ENCODE data around the gene TTC1.
"Not testable (repeated sequence)": the region's sequence is repeated elsewhere in the genome, so short reads cannot be mapped to it uniquely, and the experiment has no call there.

Gene TTC1

DNA sequence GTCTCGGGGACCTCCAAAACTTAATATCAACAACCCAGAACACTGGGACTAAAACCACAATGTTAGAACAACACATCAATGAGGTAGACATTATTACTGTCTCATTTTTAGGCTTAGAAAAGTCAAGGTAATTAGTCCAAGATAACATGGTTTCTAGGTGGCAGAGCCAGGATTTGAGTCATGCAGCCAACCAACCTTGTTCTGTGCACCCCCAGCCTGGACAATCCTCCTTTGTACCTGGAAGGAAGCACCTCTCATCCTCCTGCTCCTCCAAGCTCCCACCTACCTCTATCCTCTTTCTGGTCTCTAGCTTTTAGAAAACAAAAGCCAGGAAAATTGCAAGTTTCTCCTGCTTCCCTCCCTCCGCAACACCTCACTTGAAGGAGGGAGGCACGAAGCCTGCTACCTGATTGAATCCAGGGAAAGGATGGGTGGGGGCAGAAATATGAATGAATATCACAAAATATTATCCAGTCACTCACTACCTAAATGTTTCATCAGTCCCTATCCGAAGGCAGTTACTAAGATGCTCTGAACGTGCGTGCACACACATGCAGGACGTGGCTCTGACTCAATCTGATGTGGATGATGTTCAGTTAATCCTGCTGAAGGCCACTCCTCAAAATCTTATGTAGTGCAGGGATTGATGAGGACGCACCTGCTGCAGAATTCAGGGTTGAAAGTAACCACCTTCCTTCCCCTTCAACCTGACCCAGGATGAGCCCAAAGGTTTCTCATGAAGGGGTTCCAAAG lies 26.3 kb upstream of the TTC1 start:
- no peaks in the 10 kb centered on the region for H3K36me3 Mint-ChIP-seq
- no peak overlapping the region for H3K4me3 Mint-ChIP-seq
- H3K27me3 Mint-ChIP-seq: peaks cover 16% of the 10 kb centered on the region
- no peaks in the 10 kb centered on the region for H3K4me1 Mint-ChIP-seq (ENCODE audit: low read depth)
- no peaks in the 10 kb centered on the region for H3K9me3 Mint-ChIP-seq (ENCODE audit: low read depth)
- H3K27ac Mint-ChIP-seq: no peak overlapping the region

GRCh38 chr5:159987031-159987674 lies 21.8 kb upstream of the TTC1 start:
- Mint-ChIP-seq H3K27me3 (peaks cover 12% of the 10 kb centered on the region), H3K4me1 (ENCODE audit: low read depth) (no peaks in the 10 kb centered on the region)

DNA sequence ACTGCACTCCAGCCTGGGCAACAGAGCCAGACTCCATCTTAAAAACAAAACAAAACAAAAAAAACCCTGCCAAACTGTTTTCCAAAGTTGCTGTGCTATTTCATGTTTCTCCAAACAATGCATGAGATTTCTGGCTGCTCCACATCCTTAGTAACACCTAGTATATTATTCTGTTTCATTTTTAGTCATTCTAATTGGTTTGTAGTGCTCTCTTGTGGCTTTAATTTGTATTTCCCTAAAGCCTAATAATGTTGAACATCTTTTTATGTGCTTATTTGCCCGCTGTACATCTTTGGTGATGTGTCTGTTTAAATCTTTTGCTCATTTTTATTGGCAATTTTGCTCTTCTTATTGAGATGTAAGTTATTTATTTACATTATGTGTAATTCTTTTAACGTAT lies 18.4 kb upstream of the TTC1 start:
- no peak overlapping the region for H3K27ac Mint-ChIP-seq
- H3K36me3 Mint-ChIP-seq: no peaks in the 10 kb centered on the region
- H3K4me3 Mint-ChIP-seq: no peak overlapping the region
- H3K27me3 Mint-ChIP-seq: peaks cover 16% of the 10 kb centered on the region
- peaks cover 8% of the 10 kb centered on the region for H3K9me3 Mint-ChIP-seq (ENCODE audit: low read depth)
- H3K4me1 Mint-ChIP-seq (ENCODE audit: low read depth): no peaks in the 10 kb centered on the region

More at GRCh38 chr5:159987031-159987674, 21.8 kb upstream of the TTC1 start:
- H3K9me3 Mint-ChIP-seq (ENCODE audit: low read depth): no peaks in the 10 kb centered on the region
- H3K27ac Mint-ChIP-seq: no peak overlapping the region
- no peaks in the 10 kb centered on the region for H3K36me3 Mint-ChIP-seq
- H3K4me3 Mint-ChIP-seq: peak overlapping the region; percentile 61

- Mint-ChIP-seq H3K36me3 (no peaks in the 10 kb centered on the region), H3K4me1 (ENCODE audit: low read depth) (no peaks in the 10 kb centered on the region), H3K27ac (no peak overlapping the region), H3K27me3 (peaks cover 18% of the 10 kb centered on the region), H3K9me3 (ENCODE audit: low read depth) (peaks cover 8% of the 10 kb centered on the region), H3K4me3 (no peak overlapping the region)
These were observed 16.4 kb upstream of the TTC1 start for GRCh38 chr5:159992566-159992965.

DNA sequence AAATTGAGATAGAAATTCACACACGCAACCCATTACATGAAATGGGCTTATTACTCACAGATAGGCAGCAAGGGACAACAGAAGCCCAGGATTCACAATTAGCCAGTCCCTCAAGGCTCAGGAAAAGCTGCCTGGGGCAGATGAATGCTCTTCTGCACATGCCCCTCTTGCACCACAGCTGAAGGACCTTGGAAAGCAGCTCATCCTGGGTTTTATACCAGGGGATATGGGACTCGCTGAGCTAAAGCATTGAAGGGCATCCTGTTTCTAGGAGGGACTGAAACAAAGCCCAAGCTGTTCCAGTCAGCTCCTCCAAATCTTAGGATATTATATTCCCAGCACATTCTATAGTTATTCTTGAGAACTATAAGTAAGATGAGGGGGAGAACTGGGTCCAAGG lies 15.7 kb upstream of the TTC1 start:
- H3K4me3 Mint-ChIP-seq: no peak overlapping the region
- peaks cover 18% of the 10 kb centered on the region for H3K27me3 Mint-ChIP-seq
- H3K36me3 Mint-ChIP-seq: no peaks in the 10 kb centered on the region
- no peak overlapping the region for H3K27ac Mint-ChIP-seq
- no peaks in the 10 kb centered on the region for H3K4me1 Mint-ChIP-seq (ENCODE audit: low read depth)
- H3K9me3 Mint-ChIP-seq (ENCODE audit: low read depth): peaks cover 8% of the 10 kb centered on the region

DNA sequence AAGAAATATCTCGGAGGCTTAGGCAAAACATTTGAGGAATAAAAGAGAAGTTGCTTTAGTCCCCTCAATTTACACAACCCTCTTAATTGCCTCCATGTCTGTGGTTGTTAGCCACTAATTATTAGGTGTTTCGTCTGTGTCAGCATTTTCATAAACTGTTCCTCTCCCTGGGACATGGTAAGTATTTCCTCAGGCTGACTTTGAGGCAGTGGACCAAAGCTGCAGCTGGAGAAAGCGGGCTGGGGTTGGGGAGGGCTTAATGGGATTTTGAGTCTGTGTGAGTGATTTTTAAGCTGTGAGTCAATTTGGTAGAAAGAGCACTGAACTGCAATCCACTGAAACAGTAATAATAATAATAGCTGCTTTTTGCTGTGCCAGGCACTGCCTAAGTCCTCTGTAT lies 13.0 kb upstream of the TTC1 start:
- Mint-ChIP-seq H3K4me3 (no peak overlapping the region), H3K36me3 (no peaks in the 10 kb centered on the region), H3K4me1 (ENCODE audit: low read depth) (no peaks in the 10 kb centered on the region), H3K9me3 (ENCODE audit: low read depth) (peaks cover 8% of the 10 kb centered on the region), H3K27me3 (peaks cover 16% of the 10 kb centered on the region), H3K27ac (no peak overlapping the region)

DNA sequence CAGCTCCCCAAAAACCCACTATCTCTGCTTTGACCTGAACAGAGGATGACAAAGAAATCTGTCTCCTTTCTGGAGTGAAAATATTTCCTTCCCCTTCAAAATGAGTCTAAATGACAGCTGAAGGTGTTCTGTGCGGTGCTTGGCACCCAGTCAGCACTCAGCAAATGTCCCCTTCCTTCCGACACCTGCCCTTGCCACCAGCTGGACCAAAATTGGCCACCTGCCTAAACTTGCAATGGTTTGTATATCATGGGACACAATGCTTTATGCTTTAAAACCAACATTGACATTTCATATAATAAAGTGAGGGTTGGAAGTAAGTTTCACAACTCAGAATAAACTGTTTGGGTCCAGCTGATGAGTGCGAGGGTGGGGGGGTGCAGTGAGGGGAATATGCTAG lies 7.5 kb upstream of the TTC1 start:
- Mint-ChIP-seq H3K27me3 (peaks cover 14% of the 10 kb centered on the region), H3K36me3 (no peaks in the 10 kb centered on the region), H3K27ac (no peak overlapping the region), H3K9me3 (ENCODE audit: low read depth) (no peaks in the 10 kb centered on the region), H3K4me1 (ENCODE audit: low read depth) (no peaks in the 10 kb centered on the region), H3K4me3 (no peak overlapping the region)

- H3K9me3 Mint-ChIP-seq (ENCODE audit: low read depth): no peaks in the 10 kb centered on the region
- H3K27ac Mint-ChIP-seq: no peak overlapping the region
- peaks cover 28% of the 10 kb centered on the region for H3K4me1 Mint-ChIP-seq (ENCODE audit: low read depth)
- no peak overlapping the region for H3K4me3 Mint-ChIP-seq
- H3K36me3 Mint-ChIP-seq: peaks cover 7% of the 10 kb centered on the region
- H3K27me3 Mint-ChIP-seq: peaks cover 2% of the 10 kb centered on the region
These were observed 1.4 kb upstream of the TTC1 start for GRCh38 chr5:160007514-160007913.

DNA sequence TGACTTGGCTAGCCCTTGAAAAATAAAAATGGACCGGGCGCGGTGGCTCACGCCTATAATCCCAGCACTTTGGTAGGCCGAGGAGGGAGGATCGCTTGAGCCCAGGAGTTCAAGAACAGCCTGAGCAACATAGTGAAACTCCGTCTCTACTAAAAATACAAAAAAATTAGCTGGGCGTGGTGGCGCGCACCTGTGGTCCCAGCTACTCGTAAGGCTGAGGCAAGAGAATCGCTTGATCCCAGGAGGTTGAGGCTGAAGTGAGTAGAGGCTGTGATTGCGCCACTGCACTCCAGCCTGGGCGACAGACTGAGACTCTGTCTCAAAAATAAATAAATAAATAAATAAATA lies 436 bp upstream of the TTC1 start:
- not testable (repeated sequence) for H3K36me3 Mint-ChIP-seq; H3K9me3 Mint-ChIP-seq (ENCODE audit: low read depth); H3K27me3 Mint-ChIP-seq; H3K27ac Mint-ChIP-seq
- Mint-ChIP-seq H3K4me1 (ENCODE audit: low read depth) (peaks cover 30% of the 10 kb centered on the region), H3K4me3 (peak overlapping the region; percentile 46)

GRCh38 chr5:160009591-160009989 lies 651 bp downstream of the TTC1 start:
- Mint-ChIP-seq H3K4me1 (ENCODE audit: low read depth) (peaks cover 30% of the 10 kb centered on the region), H3K27ac (peak overlapping the region; percentile 96), H3K36me3 (peaks cover 7% of the 10 kb centered on the region), H3K4me3 (peak overlapping the region; percentile 98), H3K9me3 (ENCODE audit: low read depth) (no peaks in the 10 kb centered on the region), H3K27me3 (no peaks in the 10 kb centered on the region)

DNA sequence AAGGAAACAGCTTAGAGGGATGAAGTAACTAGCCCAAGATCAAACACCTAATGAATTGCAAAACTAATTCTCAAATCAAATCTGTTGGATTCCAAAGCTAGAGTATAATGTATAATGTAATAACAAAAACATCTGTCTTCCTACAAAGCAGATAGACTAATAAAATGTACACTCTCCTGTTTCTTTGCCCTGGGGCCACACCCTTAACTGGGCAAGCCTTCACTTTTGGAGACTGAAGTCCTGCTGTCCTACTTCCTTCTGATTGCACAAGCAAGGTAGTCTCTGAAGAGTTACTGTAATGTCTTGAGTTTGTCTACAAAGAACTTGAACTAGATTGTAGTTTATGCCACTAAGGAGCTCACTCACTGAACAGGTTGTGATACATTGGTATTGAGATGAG lies 2.5 kb downstream of the TTC1 start:
- Mint-ChIP-seq H3K9me3 (ENCODE audit: low read depth) (no peaks in the 10 kb centered on the region), H3K4me3 (peak overlapping the region; percentile 98), H3K27me3 (no peaks in the 10 kb centered on the region), H3K4me1 (ENCODE audit: low read depth) (peaks cover 34% of the 10 kb centered on the region), H3K36me3 (peaks cover 7% of the 10 kb centered on the region), H3K27ac (no peak overlapping the region)

DNA sequence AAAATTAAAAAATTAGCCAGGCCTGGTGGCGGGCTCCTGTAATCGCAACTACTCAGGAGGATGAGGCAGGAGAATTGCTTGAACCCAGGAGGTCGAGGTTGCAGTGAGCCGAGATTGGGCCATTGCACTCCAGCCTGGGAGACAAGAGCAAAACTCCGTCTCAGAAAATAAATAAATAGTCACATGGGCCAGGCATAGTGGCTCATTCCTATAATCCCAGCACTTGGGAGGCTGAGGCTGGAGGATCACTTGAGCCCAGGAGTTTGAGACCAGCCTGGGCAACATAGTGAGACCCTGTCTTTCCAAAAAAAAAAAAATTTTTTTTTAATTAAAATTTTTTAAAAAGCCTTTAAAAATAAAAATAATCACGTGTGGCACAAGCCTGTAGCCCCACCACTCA lies 5.3 kb downstream of the TTC1 start:
- H3K27ac Mint-ChIP-seq; H3K36me3 Mint-ChIP-seq; H3K4me3 Mint-ChIP-seq; H3K27me3 Mint-ChIP-seq; H3K9me3 Mint-ChIP-seq (ENCODE audit: low read depth): not testable (repeated sequence)
- peaks cover 32% of the 10 kb centered on the region for H3K4me1 Mint-ChIP-seq (ENCODE audit: low read depth)

GRCh38 chr5:160018945-160019625 lies 10.1 kb downstream of the TTC1 start:
- no peaks in the 10 kb centered on the region for H3K36me3 Mint-ChIP-seq

GRCh38 chr5:160020266-160020770 lies 11.4 kb downstream of the TTC1 start:
- no peaks in the 10 kb centered on the region for H3K9me3 Mint-ChIP-seq (ENCODE audit: low read depth)
- no peak overlapping the region for H3K4me3 Mint-ChIP-seq
- H3K27ac Mint-ChIP-seq: peak overlapping the region; percentile 16
- H3K4me1 Mint-ChIP-seq (ENCODE audit: low read depth): peaks cover 19% of the 10 kb centered on the region
- H3K36me3 Mint-ChIP-seq: no peaks in the 10 kb centered on the region
- no peaks in the 10 kb centered on the region for H3K27me3 Mint-ChIP-seq

More at GRCh38 chr5:160018945-160019625, 10.1 kb downstream of the TTC1 start:
- Mint-ChIP-seq H3K27ac (no peak overlapping the region), H3K27me3 (no peaks in the 10 kb centered on the region), H3K4me1 (ENCODE audit: low read depth) (peaks cover 19% of the 10 kb centered on the region), H3K4me3 (no peak overlapping the region), H3K9me3 (ENCODE audit: low read depth) (no peaks in the 10 kb centered on the region)

- Mint-ChIP-seq H3K4me3 (no peak overlapping the region), H3K27ac (peak overlapping the region; percentile 46), H3K4me1 (ENCODE audit: low read depth) (peaks cover 24% of the 10 kb centered on the region), H3K9me3 (ENCODE audit: low read depth) (no peaks in the 10 kb centered on the region), H3K27me3 (no peaks in the 10 kb centered on the region), H3K36me3 (no peaks in the 10 kb centered on the region)
These were observed 12.0 kb downstream of the TTC1 start for GRCh38 chr5:160020964-160021363.
